Activated CD8-positive, alpha-beta T cell treated with anti-CD3 and anti-CD28 coated beads for 36 hours (primary cell): ENCODE results near the gene CCR5. TPM values are rescaled to one million over a fixed set of nuclear protein-coding genes. Genes with fewer than 3 reads are reported as not detected.

Experiments used
- ATAC-seq: fragments of 200-7000 bp; cut with Tn5 transposase; one replicate; pipeline ENCODE4 v1.10.0; 2021; ENCODE audit warnings: mild to moderate bottlenecking, moderate library complexity
- CTCF ChIA-PET: fragments of 350-600 bp; sonication (Branson Sonifier 250); formaldehyde crosslinking; loops from one replicate; lab custom pipeline; 2021; ENCODE audit warnings: antibody characterized with exemption; lab: Charles Lee
- POLR2A ChIA-PET: fragments of 350-600 bp; sonication (Branson Sonifier 250); formaldehyde crosslinking; loops from one replicate; lab custom pipeline; 2021; ENCODE audit warnings: antibody characterized with exemption; lab: Charles Lee
- DNase-seq: peaks from one replicate; pipeline ENCODE4 v3.0.0-alpha.2; 2020
- H3K27ac Mint-ChIP-seq: one replicate; pipeline ENCODE4 v1.8.0; 2021; ENCODE audit warnings: mild to moderate bottlenecking, mixed read lengths
- H3K27me3 Mint-ChIP-seq: one replicate; pipeline ENCODE4 v1.8.0; 2021; ENCODE audit warnings: mixed read lengths
- H3K36me3 Mint-ChIP-seq: one replicate; pipeline ENCODE4 v1.8.0; 2021; ENCODE audit warnings: low read depth, mixed read lengths
- H3K4me1 Mint-ChIP-seq: one replicate; pipeline ENCODE4 v1.8.0; 2021; ENCODE audit warnings: low read depth, mixed read lengths
- H3K4me3 Mint-ChIP-seq: one replicate; pipeline ENCODE4 v1.8.0; 2021; ENCODE audit warnings: mild to moderate bottlenecking, moderate library complexity, mixed read lengths
- H3K9me3 Mint-ChIP-seq: one replicate; pipeline ENCODE4 v1.8.0; 2021; ENCODE audit warnings: mixed read lengths
- CTCF ChIP-seq: fragments of 200-600 bp; IDR thresholded peaks from one replicate; pipeline ENCODE4 v1.8.0; 2022; ENCODE audit warnings: antibody characterized with exemption, mild to moderate bottlenecking
- intact Hi-C: fragments of 100-400 bp; cut with micrococcal nuclease; formaldehyde crosslinking; loops from one replicate; pipeline ENCODE4 v1.10.0; 2022
- total RNA-seq, 2 experiments: library from RNA; stranded (reverse); gene quantifications; one replicate each; pipeline ENCODE4 v1.2.3, GENCODE V29; 2021

The CCR5 gene
- total RNA-seq, 2 experiments from 2014 or later = 1.7 to 2.2 TPM

- Mint-ChIP-seq H3K9me3 (no peaks in the 10 kb centered on the region), H3K36me3 (no peaks in the 10 kb centered on the region), H3K4me3 (no peak overlapping the region), H3K4me1 (peaks cover 33% of the 10 kb centered on the region), H3K27me3 (peaks cover 7% of the 10 kb centered on the region), H3K27ac (no peak overlapping the region)
- no peak for TF ChIP-seq CTCF
- ChIA-PET POLR2A (no interaction called here), CTCF (interaction anchor here (1.5 to 10.3 kb wide), 3 partner anchors 15 to 102 kb away, joined by 5 to 156 read pairs (median 6); no protein-coding TSS in a partner anchor)
- ATAC-seq = no peak
- intact Hi-C loops = loop anchor here (10.0 kb wide), 1 partner anchor 431 kb away; the partner anchor contains the start of gene CXCR6
- no peak for DNase-seq
These were observed 5.1 kb downstream of the CCR5 start for GRCh38 chr3:46375814-46376213.

GRCh38 chr3:46378426-46378942 lies 7.7 kb downstream of the CCR5 start:
- no peak overlapping the region for H3K4me3 Mint-ChIP-seq
- H3K4me1 Mint-ChIP-seq = peaks cover 33% of the 10 kb centered on the region
- CTCF ChIA-PET = interaction anchor here (0.6 to 3.9 kb wide), 48 partner anchors 9 to 642 kb away, joined by 3 to 35 read pairs (median 6); partner anchors contain the start of genes CCR1, CCR5AS and CCRL2
- H3K36me3 Mint-ChIP-seq = no peaks in the 10 kb centered on the region
- H3K9me3 Mint-ChIP-seq = no peaks in the 10 kb centered on the region
- peak; percentile 90 for TF ChIP-seq CTCF
- peak; percentile 81 for DNase-seq
- H3K27ac Mint-ChIP-seq = no peak overlapping the region
- ATAC-seq = peak; percentile 42
- peaks cover 6% of the 10 kb centered on the region for H3K27me3 Mint-ChIP-seq
- intact Hi-C loops = loop anchor here (10.0 kb wide), 1 partner anchor 434 kb away; the partner anchor contains the start of gene CXCR6
- POLR2A ChIA-PET = no interaction called here

DNA sequence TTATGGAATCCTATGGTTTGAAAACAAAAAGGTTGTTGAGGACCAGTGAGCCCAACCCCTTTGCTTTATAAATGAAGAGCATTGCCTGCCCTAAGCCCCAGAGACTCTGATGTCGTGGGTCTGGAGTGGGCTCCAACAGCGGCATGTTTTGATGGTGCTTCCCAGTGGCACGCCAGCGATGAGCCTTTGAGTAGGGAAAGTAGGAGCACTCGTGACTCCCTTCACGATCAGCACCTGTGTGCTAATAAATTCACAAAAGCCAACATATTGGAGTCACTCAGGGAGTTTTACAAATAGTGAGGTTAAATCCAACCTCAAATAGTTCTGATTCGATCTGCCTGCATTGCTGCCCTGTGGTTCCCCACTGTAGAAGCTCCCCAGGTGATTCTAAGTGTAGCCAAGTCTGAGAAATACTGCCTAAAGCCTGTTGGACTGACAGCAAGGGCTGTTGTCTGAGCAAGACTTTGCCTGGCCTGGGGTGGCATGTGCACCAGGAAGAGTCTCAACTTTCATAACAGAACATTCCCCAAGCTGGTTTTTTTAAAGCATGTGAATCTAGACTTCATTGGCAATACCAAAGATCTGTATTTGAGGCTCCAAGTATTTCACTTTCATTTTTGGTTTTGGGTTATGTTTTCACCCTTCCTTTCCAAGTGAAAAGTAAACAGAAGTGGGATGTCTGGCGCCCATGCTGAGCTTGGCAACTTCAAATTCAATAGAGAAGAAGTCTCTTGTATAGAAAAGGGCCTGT lies 9.9 kb downstream of the CCR5 start:
- ATAC-seq (no peak), DNase-seq (no peak)
- H3K27me3 Mint-ChIP-seq = peaks cover 1% of the 10 kb centered on the region
- intact Hi-C loops = no loop called here
- peaks cover 26% of the 10 kb centered on the region for H3K4me1 Mint-ChIP-seq
- no peaks in the 10 kb centered on the region for H3K36me3 Mint-ChIP-seq
- ChIA-PET POLR2A (interaction anchor here (1.0 kb wide), 1 partner anchor 12 kb away, joined by 3 read pairs; no protein-coding TSS in a partner anchor), CTCF (interaction anchor here (0.6 to 5.5 kb wide), 2 partner anchors 10 to 193 kb away, joined by 3 to 33 read pairs; partner anchors contain the start of gene CCR5)
- H3K27ac Mint-ChIP-seq = no peak overlapping the region
- H3K4me3 Mint-ChIP-seq = no peak overlapping the region
- no peaks in the 10 kb centered on the region for H3K9me3 Mint-ChIP-seq
- no peak for TF ChIP-seq CTCF

GRCh38 chr3:46381625-46382024 lies 10.9 kb downstream of the CCR5 start:
- peaks cover 25% of the 10 kb centered on the region for H3K4me1 Mint-ChIP-seq
- CTCF ChIA-PET = interaction anchor here (3.1 to 5.5 kb wide), 2 partner anchors 11 to 105 kb away, joined by 13 to 33 read pairs; partner anchors contain the start of gene CCR5

More at GRCh38 chr3:46381625-46382024, 10.9 kb downstream of the CCR5 start:
- Mint-ChIP-seq H3K9me3 (no peaks in the 10 kb centered on the region), H3K36me3 (no peaks in the 10 kb centered on the region), H3K27ac (no peak overlapping the region), H3K27me3 (peaks cover 4% of the 10 kb centered on the region), H3K4me3 (no peak overlapping the region)
- no peak for TF ChIP-seq CTCF
- POLR2A ChIA-PET = no interaction called here
- intact Hi-C loops = no loop called here
- ATAC-seq = no peak
- no peak for DNase-seq
